C4-2B (cell line): Measurements from ENCODE around the gene PIP5KL1.

ENCODE experiments used
- CTCF ChIP-seq: fragments of 450-650 bp; conservative IDR thresholded peaks from 2 replicates; pipeline ENCODE4 v1.5.1; 2017; ENCODE audit warnings: mild to moderate bottlenecking
- ZFX ChIP-seq: fragments of 450-650 bp; IDR thresholded peaks from 2 replicates; pipeline ENCODE4 v1.6.1; 2017

DNA sequence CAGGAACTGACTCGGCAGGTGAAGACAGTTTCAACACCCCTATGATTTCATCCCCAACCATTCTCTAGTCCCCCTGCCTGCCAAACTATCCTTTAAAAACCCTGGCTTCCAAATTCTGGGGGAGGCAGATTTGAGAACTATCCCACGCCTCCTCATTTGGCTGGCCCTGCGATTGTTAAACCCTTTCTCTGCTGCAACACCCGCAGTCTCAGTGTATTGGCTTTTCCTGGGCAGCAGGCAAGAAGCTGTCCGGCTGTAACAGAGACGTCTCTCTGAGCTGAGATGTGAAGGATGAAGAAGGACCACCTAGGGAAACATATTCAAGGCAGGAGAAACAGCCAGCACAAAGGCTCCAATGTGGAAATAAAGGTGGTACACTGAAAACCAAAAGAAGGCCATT is 37.7 kb downstream of the PIP5KL1 start:
- TF ChIP-seq CTCF (no peak), ZFX (no peak)
